Activated CD8-positive, alpha-beta memory T cell treated with anti-CD3 and anti-CD28 coated beads, Interleukin-2, amount 10 ng/mL, durations not matched to agents 7 days and 5 days (primary cell): Measurements from ENCODE around the gene SLC15A3. TPM values are rescaled to one million over a fixed set of nuclear protein-coding genes. Genes with fewer than 3 reads are reported as not detected.
A peak's percentile ranks its signal among the peaks of the same experiment; 100 is the strongest.
"Not testable (repeated sequence)": the region's sequence is repeated elsewhere in the genome, so short reads cannot be mapped to it uniquely, and the experiment has no call there.

Experiments used
- ATAC-seq: fragments of 150-1000 bp; cut with Tn5 transposase; one replicate; pipeline ENCODE4 v1.10.0; 2021; ENCODE audit warnings: moderate library complexity
- CTCF ChIA-PET: fragments of 350-600 bp; sonication (Branson Sonifier 250); formaldehyde crosslinking; loops from one replicate; lab custom pipeline; 2021; ENCODE audit warnings: antibody characterized with exemption; lab: Charles Lee
- DNase-seq: peaks from one replicate; pipeline ENCODE4 v3.0.0-alpha.2; 2020
- H3K27ac Mint-ChIP-seq: one replicate; pipeline ENCODE4 v1.8.0; 2021; ENCODE audit warnings: mild to moderate bottlenecking, mixed read lengths
- H3K27me3 Mint-ChIP-seq: one replicate; pipeline ENCODE4 v1.8.0; 2021; ENCODE audit warnings: mixed read lengths
- H3K36me3 Mint-ChIP-seq: one replicate; pipeline ENCODE4 v1.8.0; 2021; ENCODE audit warnings: mild to moderate bottlenecking, mixed read lengths
- H3K4me1 Mint-ChIP-seq: one replicate; pipeline ENCODE4 v1.8.0; 2021; ENCODE audit warnings: mixed read lengths
- H3K4me3 Mint-ChIP-seq: one replicate; pipeline ENCODE4 v1.8.0; 2021; ENCODE audit warnings: mild to moderate bottlenecking, moderate library complexity, mixed read lengths
- H3K9me3 Mint-ChIP-seq: one replicate; pipeline ENCODE4 v1.8.0; 2022; ENCODE audit warnings: low read depth, mixed read lengths
- total RNA-seq, 2 experiments: library from RNA; stranded (reverse); gene quantifications; one replicate each; pipeline ENCODE4 v1.2.3, GENCODE V29; 2021

Gene SLC15A3
- total RNA-seq, 2 experiments from 2014 or later, result 0.30 to 0.96 TPM

GRCh38 chr11:60985991-60986915, 34.3 kb upstream of the SLC15A3 start:
- H3K9me3 Mint-ChIP-seq, result no peaks in the 10 kb centered on the region
- peak; percentile 77 for ATAC-seq
- CTCF ChIA-PET, result interaction anchor here (0.9 to 2.1 kb wide), 10 partner anchors 9 to 142 kb away, joined by 3 to 6 read pairs (median 4); partner anchors contain the start of genes CD5 and TMEM109

GRCh38 chr11:60985501-60985900, 33.5 kb upstream of the SLC15A3 start:
- Mint-ChIP-seq H3K4me1 (peaks cover 91% of the 10 kb centered on the region), H3K27ac (peak overlapping the region; percentile 89), H3K4me3 (peak overlapping the region; percentile 67), H3K27me3 (no peaks in the 10 kb centered on the region), H3K36me3 (peaks cover 39% of the 10 kb centered on the region), H3K9me3 (no peaks in the 10 kb centered on the region)
- CTCF ChIA-PET, result interaction anchor here (1.0 to 2.1 kb wide), 5 partner anchors 13 to 86 kb away, joined by 3 to 6 read pairs (median 5); partner anchors contain the start of gene TMEM109
- DNase-seq, result no peak
- ATAC-seq, result no peak

More at GRCh38 chr11:60985991-60986915, 34.3 kb upstream of the SLC15A3 start:
- Mint-ChIP-seq H3K27me3 (no peaks in the 10 kb centered on the region), H3K27ac (peak overlapping the region; percentile 89), H3K4me3 (peak overlapping the region; percentile 67), H3K4me1 (peaks cover 90% of the 10 kb centered on the region), H3K36me3 (peaks cover 38% of the 10 kb centered on the region)
- DNase-seq, result peak; percentile 93

DNA sequence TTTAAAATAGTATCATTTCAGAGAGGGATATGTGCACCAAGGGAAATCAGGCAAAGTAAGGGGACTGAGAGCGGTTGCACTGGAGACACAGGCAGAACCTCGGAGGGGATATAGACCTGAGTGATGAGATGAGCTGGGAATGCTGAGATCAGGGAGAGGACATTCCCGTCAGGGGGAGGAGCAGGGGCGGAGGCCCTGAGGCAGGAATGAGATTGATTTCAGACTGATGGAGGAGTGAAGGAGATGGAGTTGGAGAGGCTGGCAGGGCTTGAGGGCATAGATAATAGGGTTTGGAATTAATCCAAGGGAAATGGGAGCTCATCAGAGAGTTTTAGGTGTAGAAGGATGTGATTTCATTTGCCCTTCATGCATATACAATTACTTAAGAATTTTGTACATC, 32.7 kb upstream of the SLC15A3 start:
- Mint-ChIP-seq H3K27me3 (no peaks in the 10 kb centered on the region), H3K27ac (peak overlapping the region; percentile 89), H3K4me1 (peaks cover 93% of the 10 kb centered on the region), H3K4me3 (peak overlapping the region; percentile 58), H3K9me3 (no peaks in the 10 kb centered on the region), H3K36me3 (peaks cover 38% of the 10 kb centered on the region)
- ATAC-seq, result no peak
- CTCF ChIA-PET, result interaction anchor here (1.1 to 1.2 kb wide), 2 partner anchors 20 to 96 kb away, joined by 3 read pairs; no protein-coding TSS in a partner anchor
- no peak for DNase-seq

- Mint-ChIP-seq H3K27me3 (no peaks in the 10 kb centered on the region), H3K4me1 (peaks cover 94% of the 10 kb centered on the region), H3K4me3 (peak overlapping the region; percentile 65), H3K36me3 (peaks cover 34% of the 10 kb centered on the region), H3K27ac (peak overlapping the region; percentile 89), H3K9me3 (no peaks in the 10 kb centered on the region)
- DNase-seq (no peak), ATAC-seq (no peak)
- CTCF ChIA-PET, result interaction anchor here (1.1 to 1.2 kb wide), 2 partner anchors 20 to 96 kb away, joined by 3 read pairs; no protein-coding TSS in a partner anchor
These were observed 32.2 kb upstream of the SLC15A3 start for GRCh38 chr11:60984149-60984548.

DNA sequence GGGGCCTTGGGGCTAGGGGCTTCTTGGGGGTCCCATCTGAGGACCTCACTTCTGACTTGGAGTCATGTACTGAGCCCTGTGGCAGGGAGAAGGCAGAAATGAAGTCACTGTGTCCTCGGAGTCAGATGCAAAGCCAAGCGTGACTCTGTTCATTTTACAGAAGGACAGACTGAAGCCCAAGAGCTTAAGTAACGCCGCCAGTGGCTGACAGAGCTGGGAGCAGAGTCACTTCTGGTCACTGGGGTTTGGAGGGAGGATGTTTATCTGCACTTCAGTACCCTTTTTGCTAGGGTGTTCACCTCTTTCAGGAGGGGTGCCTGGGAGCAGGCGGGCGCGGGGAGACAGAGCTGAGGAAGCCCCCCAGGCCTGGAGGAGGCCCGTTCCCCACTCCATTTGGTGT, 30.2 kb upstream of the SLC15A3 start:
- H3K27me3 Mint-ChIP-seq, result no peaks in the 10 kb centered on the region
- no peaks in the 10 kb centered on the region for H3K9me3 Mint-ChIP-seq
- peak overlapping the region; percentile 65 for H3K4me3 Mint-ChIP-seq
- CTCF ChIA-PET, result interaction anchor here (0.7 to 1.5 kb wide), 9 partner anchors 10 to 130 kb away, joined by 3 to 6 read pairs (median 3); partner anchors contain the start of gene TMEM109
- H3K27ac Mint-ChIP-seq, result peak overlapping the region; percentile 89
- peaks cover 32% of the 10 kb centered on the region for H3K36me3 Mint-ChIP-seq
- ATAC-seq (peak; percentile 11), DNase-seq (peak; percentile 72)
- peaks cover 94% of the 10 kb centered on the region for H3K4me1 Mint-ChIP-seq

DNA sequence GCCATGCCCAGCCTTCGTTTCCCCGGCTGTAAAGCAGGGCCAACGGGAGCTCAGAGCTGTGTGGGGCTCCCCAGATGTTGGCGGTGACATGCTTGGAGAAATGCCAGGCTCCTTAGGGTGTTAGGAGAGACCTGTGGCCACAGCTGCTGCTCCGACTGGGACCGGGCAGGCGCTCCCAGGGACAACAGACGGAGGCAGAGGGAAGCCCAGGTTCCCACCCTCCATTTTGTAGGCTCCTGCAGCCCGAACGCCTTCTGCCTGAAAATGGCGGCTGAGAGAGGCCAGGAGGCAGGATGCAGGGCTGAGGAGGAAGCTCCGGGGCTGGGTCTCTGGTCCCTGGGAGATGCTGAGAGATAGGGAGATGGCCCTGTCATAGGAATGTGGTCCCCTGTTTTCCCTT, 29.5 kb upstream of the SLC15A3 start:
- Mint-ChIP-seq H3K27me3 (no peaks in the 10 kb centered on the region), H3K36me3 (peaks cover 35% of the 10 kb centered on the region), H3K4me3 (peak overlapping the region; percentile 21), H3K27ac (peak overlapping the region; percentile 89), H3K9me3 (no peaks in the 10 kb centered on the region), H3K4me1 (peaks cover 93% of the 10 kb centered on the region)
- no peak for ATAC-seq
- CTCF ChIA-PET, result interaction anchor here (0.7 to 1.5 kb wide), 7 partner anchors 12 to 99 kb away, joined by 3 to 6 read pairs (median 3); partner anchors contain the start of gene TMEM109
- DNase-seq, result no peak

GRCh38 chr11:60978546-60979380, 26.8 kb upstream of the SLC15A3 start:
- ATAC-seq (peak; percentile 75), DNase-seq (peak; percentile 79)
- Mint-ChIP-seq H3K9me3 (no peaks in the 10 kb centered on the region), H3K27ac (peak overlapping the region; percentile 90), H3K4me3 (peak overlapping the region; percentile 68), H3K4me1 (peaks cover 84% of the 10 kb centered on the region), H3K36me3 (peaks cover 36% of the 10 kb centered on the region), H3K27me3 (no peaks in the 10 kb centered on the region)
- CTCF ChIA-PET, result interaction anchor here (0.8 to 2.8 kb wide), 9 partner anchors 9 to 151 kb away, joined by 3 to 14 read pairs (median 4); no protein-coding TSS in a partner anchor

DNA sequence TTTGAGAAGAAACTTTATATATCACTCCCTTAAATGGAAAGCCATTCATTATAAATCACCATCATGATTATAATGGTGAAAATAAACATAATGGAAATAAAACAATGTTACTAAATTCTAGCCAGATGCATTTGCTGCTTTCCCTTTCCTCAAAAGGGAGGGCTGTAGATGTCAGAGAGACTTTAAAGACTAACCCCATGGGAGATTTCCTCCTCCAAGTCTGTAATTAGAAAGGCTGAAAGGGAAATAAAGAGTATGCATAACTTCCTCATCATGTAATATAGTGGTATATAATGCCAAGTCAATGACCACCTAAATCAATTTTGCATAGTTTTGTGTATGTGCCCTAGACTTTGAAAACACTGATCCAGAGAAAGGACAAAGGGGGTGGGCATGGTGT, 25.9 kb upstream of the SLC15A3 start:
- Mint-ChIP-seq H3K4me1 (peaks cover 76% of the 10 kb centered on the region), H3K36me3 (peaks cover 36% of the 10 kb centered on the region), H3K27me3 (no peaks in the 10 kb centered on the region), H3K9me3 (no peaks in the 10 kb centered on the region), H3K4me3 (peak overlapping the region; percentile 68), H3K27ac (peak overlapping the region; percentile 90)
- ATAC-seq (no peak), DNase-seq (no peak)
- CTCF ChIA-PET, result interaction anchor here (0.8 to 2.8 kb wide), 6 partner anchors 8 to 210 kb away, joined by 3 to 14 read pairs (median 3); no protein-coding TSS in a partner anchor

DNA sequence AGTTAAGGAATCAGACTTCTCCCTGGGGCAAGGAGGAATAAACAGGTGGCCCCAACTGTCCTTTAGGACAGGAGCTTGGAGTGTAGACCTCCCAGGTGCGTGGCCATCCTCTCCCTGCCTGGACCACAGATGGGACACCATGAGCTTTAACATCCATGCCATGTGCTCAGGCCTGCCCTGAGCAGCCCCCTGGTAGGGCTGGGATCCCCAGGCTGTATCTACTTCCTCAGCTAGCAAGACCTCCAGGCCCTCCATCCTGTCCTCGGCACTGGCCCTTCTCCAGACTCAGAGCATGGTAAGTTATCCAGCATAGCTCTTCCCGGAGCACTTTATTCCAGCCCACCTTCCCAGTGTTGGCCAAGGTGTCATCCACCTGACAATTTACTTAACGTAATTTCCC, 25.2 kb upstream of the SLC15A3 start:
- peak overlapping the region; percentile 68 for H3K4me3 Mint-ChIP-seq
- peaks cover 40% of the 10 kb centered on the region for H3K36me3 Mint-ChIP-seq
- CTCF ChIA-PET, result interaction anchor here (0.8 to 1.2 kb wide), 7 partner anchors 9 to 211 kb away, joined by 3 to 6 read pairs (median 3); partner anchors contain the start of gene CD5
- no peaks in the 10 kb centered on the region for H3K27me3 Mint-ChIP-seq
- ATAC-seq, result no peak
- H3K4me1 Mint-ChIP-seq, result peaks cover 70% of the 10 kb centered on the region
- no peak for DNase-seq
- peak overlapping the region; percentile 90 for H3K27ac Mint-ChIP-seq
- H3K9me3 Mint-ChIP-seq, result no peaks in the 10 kb centered on the region

DNA sequence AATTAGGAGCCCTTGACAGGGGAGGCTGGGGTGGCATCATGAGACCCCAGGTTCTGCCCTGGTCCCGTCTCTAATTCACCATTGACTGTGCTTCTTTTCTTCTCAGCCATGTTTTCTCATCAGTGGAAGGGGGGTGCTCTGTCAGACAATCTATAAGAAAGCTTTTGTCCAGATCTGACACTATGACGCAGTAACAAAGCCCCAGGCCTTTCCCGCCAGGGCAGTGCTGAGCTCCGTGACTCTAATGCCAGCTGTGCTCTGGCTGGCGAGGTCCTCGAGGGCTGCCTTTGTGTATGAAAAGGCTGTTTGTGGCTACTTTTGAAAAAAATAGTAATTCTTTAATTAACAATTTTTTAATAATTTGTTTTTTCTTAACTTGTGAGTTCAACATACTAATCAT, 22.8 kb upstream of the SLC15A3 start:
- peaks cover 34% of the 10 kb centered on the region for H3K36me3 Mint-ChIP-seq
- H3K9me3 Mint-ChIP-seq, result no peaks in the 10 kb centered on the region
- H3K27ac Mint-ChIP-seq, result peak overlapping the region; percentile 93
- peaks cover 65% of the 10 kb centered on the region for H3K4me1 Mint-ChIP-seq
- peak; percentile 62 for DNase-seq
- peak overlapping the region; percentile 80 for H3K4me3 Mint-ChIP-seq
- no peaks in the 10 kb centered on the region for H3K27me3 Mint-ChIP-seq
- no peak for ATAC-seq
- CTCF ChIA-PET, result interaction anchor here (0.7 to 1.4 kb wide), 4 partner anchors 12 to 127 kb away, joined by 3 to 4 read pairs (median 3); partner anchors contain the start of gene CD5

DNA sequence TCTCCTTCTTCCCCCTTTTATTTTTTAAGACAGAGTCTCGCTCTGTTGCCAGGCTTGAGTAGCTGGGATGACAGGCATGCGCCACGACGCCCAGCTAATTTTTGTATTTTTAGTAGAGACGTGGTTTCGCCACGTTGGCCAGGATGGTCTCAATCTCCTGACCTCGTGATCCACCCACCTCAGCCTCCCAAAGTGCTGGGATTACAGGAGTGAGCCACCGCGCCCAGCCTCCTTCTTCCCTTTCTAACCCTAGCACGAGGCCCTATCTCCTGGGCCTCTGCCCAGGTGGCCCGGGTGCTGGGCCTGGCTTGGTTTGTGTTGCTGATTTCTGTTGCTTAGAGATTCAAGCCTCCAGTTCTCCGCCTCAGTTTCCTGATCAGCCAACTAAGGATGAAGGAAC, 22.3 kb upstream of the SLC15A3 start:
- Mint-ChIP-seq H3K4me1 (peaks cover 64% of the 10 kb centered on the region), H3K4me3 (peak overlapping the region; percentile 80), H3K27ac (peak overlapping the region; percentile 93), H3K36me3 (peaks cover 32% of the 10 kb centered on the region)
- DNase-seq, H3K27me3 Mint-ChIP-seq, H3K9me3 Mint-ChIP-seq, ATAC-seq: not testable (repeated sequence)
- CTCF ChIA-PET, result interaction anchor here (0.7 to 1.4 kb wide), 3 partner anchors 11 to 128 kb away, joined by 3 to 4 read pairs (median 4); partner anchors contain the start of gene CD5

GRCh38 chr11:60973699-60974098, 21.7 kb upstream of the SLC15A3 start:
- peaks cover 58% of the 10 kb centered on the region for H3K4me1 Mint-ChIP-seq
- H3K27me3 Mint-ChIP-seq, result no peaks in the 10 kb centered on the region
- H3K36me3 Mint-ChIP-seq, result peaks cover 32% of the 10 kb centered on the region
- DNase-seq, result no peak
- peak overlapping the region; percentile 80 for H3K4me3 Mint-ChIP-seq
- peaks cover 3% of the 10 kb centered on the region for H3K9me3 Mint-ChIP-seq
- ATAC-seq, result no peak
- CTCF ChIA-PET, result interaction anchor here (0.7 to 1.4 kb wide), 2 partner anchors 87 to 128 kb away, joined by 3 to 4 read pairs; partner anchors contain the start of gene CD5
- H3K27ac Mint-ChIP-seq, result peak overlapping the region; percentile 93
